K562 (cell line): ENCODE results near the gene SAMD3. TPM values are rescaled to one million over a fixed set of nuclear protein-coding genes. Genes with fewer than 3 reads are reported as not detected.

Experiments used
- ATAC-seq: fragments of 200-7000 bp; cut with Tn5 transposase; 3 replicates; pipeline ENCODE4 v1.9.1; 2020; ENCODE audit warnings: moderate library complexity
- BruUV-seq: library from RNA; stranded (reverse); fragments of 400-500 nt; replicated peaks from 2 replicates; lab custom pipeline; 2021; lab: Mats Ljungman, UMichigan
- CTCF ChIA-PET: fragments of 300-600 bp; formaldehyde crosslinking; extraction: SDS; loops from one replicate; lab custom pipeline; 2021; ENCODE audit warnings: low intra/inter-chr PET ratio; lab: Yijun Ruan, JAX
- POLR2A ChIA-PET: fragments of 300-600, 350-650 bp; sonication (Branson Sonifier 250); formaldehyde crosslinking; extraction: SDS; loops from one replicate; lab custom pipeline; 2021; ENCODE audit warnings: antibody characterized with exemption, inconsistent platforms; lab: Yijun Ruan, JAX
- DNase-seq, 4 experiments: peaks; one replicate each; pipeline versions ENCODE4 v3.0.0 to v3.0.0-alpha.2; 2011 to 2018; ENCODE audit warnings: low spot score in 3 of 4, mixed read lengths in 3 of 4; ENCODE audit errors: extremely low read depth in 1 of 4
- FAIRE-seq: peaks from 2 replicates; lab custom pipeline; 2011; peaks lifted over from hg19 to GRCh38; lab: Jason Lieb, UNC
- H2AFZ ChIP-seq: 2 replicates; pipeline ENCODE4 v1.6.0; 2011; ENCODE audit warnings: low read depth, low read length, control low read depth, inconsistent platforms
- H3K27ac ChIP-seq: fragments of 200-600 bp; 3 replicates; pipeline ENCODE4 v1.8.0; 2011; ENCODE audit warnings: low read depth, mild to moderate bottlenecking, control low read depth, inconsistent platforms, low read length, moderate library complexity, mixed read lengths; ENCODE audit errors: extremely low read depth
- H3K27me3 ChIP-seq, 2 experiments: fragments of 300-600 bp in 1 of 2; 2 replicates in 1 of 2; 3 replicates in 1 of 2; pipeline versions ENCODE4 v1.6.0 to v1.8.0; 2011; ENCODE audit warnings: inconsistent platforms in 2 of 2, low read length in 2 of 2, mild to moderate bottlenecking in 1 of 2, mixed read lengths in 1 of 2, moderate library complexity in 1 of 2; ENCODE audit not compliant: control insufficient read depth in 2 of 2, insufficient read depth in 2 of 2
- H3K36me3 ChIP-seq: fragments of 300-600 bp; 3 replicates; pipeline ENCODE4 v1.8.0; 2011; ENCODE audit warnings: mild to moderate bottlenecking, low read length, inconsistent platforms; ENCODE audit not compliant: control insufficient read depth, insufficient read depth
- H3K4me1 ChIP-seq, 2 experiments: fragments of 200-600 bp in 1 of 2; replicated peaks in 1 of 2; 2 replicates in 1 of 2; 3 replicates in 1 of 2; pipeline versions ENCODE4 v1.5.1 to v1.8.0; 2011; ENCODE audit warnings: inconsistent platforms in 2 of 2, low read length in 2 of 2, mild to moderate bottlenecking in 1 of 2, mixed read lengths in 1 of 2, moderate library complexity in 1 of 2; ENCODE audit not compliant: control insufficient read depth in 2 of 2, insufficient read depth in 2 of 2
- H3K4me2 ChIP-seq: 2 replicates; pipeline ENCODE4 v1.6.1; 2011; ENCODE audit warnings: low read length, control low read depth, inconsistent platforms, mixed read lengths; ENCODE audit not compliant: insufficient read depth
- H3K4me3 ChIP-seq: fragments of 200-600 bp; sonication (generic), shearing (Covaris generic); 2 replicates; pipeline ENCODE4 v1.5.1; 2016; ENCODE audit warnings: control low read depth, inconsistent platforms
- H3K79me2 ChIP-seq: fragments of 200-600 bp; 3 replicates; pipeline ENCODE4 v1.8.0; 2011; ENCODE audit warnings: low read length, inconsistent platforms; ENCODE audit not compliant: control insufficient read depth, insufficient read depth
- H3K9ac ChIP-seq, 2 experiments: 2 replicates each; pipeline versions ENCODE4 v1.6.0 to v1.6.1; 2011; ENCODE audit warnings: low read depth in 2 of 2, low read length in 2 of 2, control low read depth in 1 of 2, inconsistent platforms in 1 of 2, mild to moderate bottlenecking in 1 of 2, mixed read lengths in 1 of 2; ENCODE audit not compliant: insufficient read depth in 1 of 2
- H3K9me1 ChIP-seq: one replicate; pipeline ENCODE4 v1.6.0; 2011; ENCODE audit warnings: inconsistent platforms, mild to moderate bottlenecking, low read length, moderate library complexity; ENCODE audit not compliant: control insufficient read depth, insufficient read depth
- H3K9me3 ChIP-seq: replicated peaks from 2 replicates; pipeline ENCODE4 v1.5.1; 2011; ENCODE audit warnings: low read depth, low read length, inconsistent platforms; ENCODE audit not compliant: control insufficient read depth, insufficient read depth
- H4K20me1 ChIP-seq: replicated peaks from 2 replicates; pipeline ENCODE4 v1.6.1; 2011; ENCODE audit warnings: low read length, inconsistent platforms, mixed read lengths; ENCODE audit not compliant: control insufficient read depth, insufficient read depth
- ATF3 ChIP-seq, 2 experiments: fragments of 450-650 bp in 1 of 2; sonication (generic) in 1 of 2; formaldehyde crosslinking in 1 of 2; IDR thresholded peaks in 1 of 2; conservative IDR thresholded peaks in 1 of 2; 2 replicates each; pipeline versions ENCODE4 v1.6.1 to v1.8.1; 2016 to 2023; ENCODE audit warnings: mild to moderate bottlenecking in 2 of 2, moderate library complexity in 2 of 2, inconsistent platforms in 1 of 2, missing genetic modification reagents in 1 of 2
- KDM4B ChIP-seq, 2 experiments: fragments of 450-650 bp in 1 of 2; sonication (generic) in 1 of 2; IDR thresholded peaks; 2 replicates each; pipeline ENCODE4 v1.6.1; 2016 to 2017; ENCODE audit warnings: borderline replicate concordance in 2 of 2, antibody characterized with exemption in 1 of 2, low read depth in 1 of 2, mild to moderate bottlenecking in 1 of 2
- MBD1 ChIP-seq: fragments of 250-450 bp; sonication (Bioruptor Pico); IDR thresholded peaks from 2 replicates; pipeline ENCODE4 v1.8.0; 2022; ENCODE audit warnings: inconsistent platforms
- NCOR1 ChIP-seq: fragments of 450-650 bp; IDR thresholded peaks from 2 replicates; pipeline ENCODE4 v1.6.1; 2016; ENCODE audit warnings: mild to moderate bottlenecking, moderate library complexity
- NR2F6 ChIP-seq: fragments of 450-650 bp; formaldehyde crosslinking; IDR thresholded peaks from 2 replicates; pipeline ENCODE4 v1.4.0; 2020; ENCODE audit warnings: mild to moderate bottlenecking
- POLR2AphosphoS5 ChIP-seq: IDR thresholded peaks from 2 replicates; pipeline ENCODE4 v1.6.1; 2011; ENCODE audit warnings: mild to moderate bottlenecking, low read depth, low read length, moderate library complexity; ENCODE audit not compliant: control insufficient read depth, insufficient read depth
- SIN3A ChIP-seq, 2 experiments: fragments of 150-350 bp in 1 of 2; IDR thresholded peaks; 2 replicates each; pipeline ENCODE4 v1.6.1; 2011 to 2016; ENCODE audit warnings: borderline replicate concordance in 2 of 2, low read depth in 2 of 2, low read length in 2 of 2, mild to moderate bottlenecking in 2 of 2, moderate library complexity in 2 of 2; ENCODE audit not compliant: control insufficient read depth in 1 of 2
- ZNF143 ChIP-seq: sonication (generic); formaldehyde crosslinking; IDR thresholded peaks from 2 replicates; pipeline ENCODE4 v1.9.0; 2022; ENCODE audit warnings: mild to moderate bottlenecking, missing genetic modification reagents
- ZNF212 ChIP-seq: fragments of 450-650 bp; formaldehyde crosslinking; IDR thresholded peaks from 2 replicates; pipeline ENCODE4 v1.4.0; 2020; ENCODE audit warnings: mild to moderate bottlenecking
- ZNF518B ChIP-seq: fragments of 250-450 bp; sonication (Bioruptor Pico); IDR thresholded peaks from 2 replicates; pipeline ENCODE4 v1.5.0; 2021; ENCODE audit warnings: mild to moderate bottlenecking, moderate library complexity
- ZNF740 ChIP-seq, 3 experiments: fragments of 200-800 bp in 1 of 3; sonication (Bioruptor generic) in 1 of 3; sonication (generic) in 1 of 3; formaldehyde crosslinking in 1 of 3; IDR thresholded peaks; 2 replicates each; pipeline versions ENCODE4 v1.6.1 to v1.8.0; 2016 to 2022; ENCODE audit warnings: mild to moderate bottlenecking in 2 of 3, missing compliant biosample characterization in 2 of 3, missing genetic modification characterization in 2 of 3, missing genetic modification reagents in 1 of 3
- WGBS: fragments of 100-300 bp; shearing (Covaris generic); methylation state at CpG from one replicate; pipeline ENCODE4 v1.1.6; 2016; ENCODE audit warnings: low coverage, mixed read lengths; ENCODE audit not compliant: insufficient coverage; ENCODE audit errors: missing lambda C conversion rate; 5-methylcytosine and 5-hydroxymethylcytosine counted together
- in situ Hi-C: fragments of 300-500 bp; cut with MboI; formaldehyde crosslinking; loops from 4 replicates; pipeline ENCODE4 v1.15.0; 2018; ENCODE audit warnings: inconsistent platforms, mixed read lengths
- intact Hi-C: fragments of 100-400 bp; cut with micrococcal nuclease; formaldehyde crosslinking; loops from 2 replicates; pipeline ENCODE4 v1.14.2; 2022
- polyA plus RNA-seq, 8 experiments: library from polyadenylated mRNA; depleted of rRNA in 4 of 8; stranded (reverse) in 5 of 8; unstranded in 3 of 8; fragments of >200 nt; fragmentation: Nextera tagmentation in 2 of 8; fragmentation: Illumina TruSeq in 1 of 8; extraction: Ambion mirVana in 2 of 8; extraction: Trizol in 1 of 8; gene quantifications; 2 replicates each; pipeline versions ENCODE4 v1.2.1 to v1.2.3, GENCODE V29; 2011 to 2014; ENCODE audit warnings: inconsistent platforms in 1 of 8, missing spikeins in 1 of 8
- total RNA-seq, 7 experiments: library from RNA; depleted of rRNA in 6 of 7; stranded (reverse); fragments of >200 nt in 6 of 7; fragmentation: Illumina TruSeq in 2 of 7; extraction: Trizol in 2 of 7; gene quantifications; 2 replicates each; pipeline versions ENCODE4 v1.2.1 to v1.2.3, GENCODE V29; 2011 to 2021; ENCODE audit warnings: low replicate concordance in 1 of 7

The SAMD3 gene
- total and polyA plus RNA-seq, 9 of the 15 experiments (the other 6 are each of a cell fraction or from before 2014, with no cell fraction given) = 0.03 to 0.21 (median 0.18) TPM; not detected in 5

- DNase-seq (no peak), ATAC-seq (no peak), FAIRE-seq (no peak)
- Histone ChIP-seq H3K27ac (no peak overlapping the region), H3K9me3 (no peaks in the 10 kb centered on the region), H3K27me3 (no peaks in the 10 kb centered on the region), H3K4me1 (no peaks in the 10 kb centered on the region; a peak in 1 of 5 replicates), H2AFZ (no peak overlapping the region), H3K36me3 (no peaks in the 10 kb centered on the region), H3K9me1 (no peaks in the 10 kb centered on the region), H3K79me2 (no peaks in the 10 kb centered on the region), H3K4me2 (no peak overlapping the region), H3K4me3 (no peak overlapping the region), H4K20me1 (no peaks in the 10 kb centered on the region), H3K9ac (no peak overlapping the region)
- 7% methylated on average over 5 of the region's 5 CpGs for WGBS
- POLR2A ChIA-PET = no interaction called here
- BruUV-seq = no TSS peak
- intact Hi-C loops (no loop called here), in situ Hi-C loops (no loop called here)
- CTCF ChIA-PET = no interaction called here
- TF ChIP-seq SIN3A (IDR thresholded peaks at IDR 0.05; ENCODE audit: borderline replicate concordance in 2 of 2, control insufficient read depth in 1 of 2, low read depth in 2 of 2, low read length in 2 of 2) = no peak
- TF ChIP-seq NR2F6 (CRISPR knock-in tag) = no peak
- no peak for TF ChIP-seq NCOR1
- TF ChIP-seq KDM4B (IDR thresholded peaks at IDR 0.05; ENCODE audit: borderline replicate concordance in 2 of 2, low read depth in 1 of 2) = no peak
- no peak for TF ChIP-seq MBD1 (CRISPR knock-in tag)
- TF ChIP-seq ZNF740 (CRISPR knock-in tag; IDR thresholded peaks at IDR 0.05) = no peak
- no peak for TF ChIP-seq ZNF740 (tag; IDR thresholded peaks at IDR 0.05)
- TF ChIP-seq ZNF212 (CRISPR knock-in tag) = no peak
- TF ChIP-seq ATF3 (IDR thresholded peaks at IDR 0.05) = no peak
- no peak for TF ChIP-seq ATF3 (CRISPR knock-in tag; conservative IDR thresholded peaks at IDR 0.05)
- TF ChIP-seq ZNF518B = no peak
- TF ChIP-seq POLR2AphosphoS5 = no peak
- TF ChIP-seq ZNF143 = no peak
Observed at GRCh38 chr6:130156908-130157307, 65.8 kb downstream of the SAMD3 start.
